Retinal pigment epithelial cell (primary cell): ENCODE results near the gene FAF1.
"Not testable (repeated sequence)": the region's sequence is repeated elsewhere in the genome, so short reads cannot be mapped to it uniquely, and the experiment has no call there.

Experiments used
- DNase-seq: peaks from one replicate; pipeline ENCODE4 v3.0.0-alpha.2; 2010; ENCODE audit warnings: low read depth
- H3K4me3 ChIP-seq: 2 replicates; pipeline ENCODE4 v1.5.1; 2011; ENCODE audit warnings: mild to moderate bottlenecking, low read length, control low read depth, moderate library complexity
- TF ChIP-seq, protein P1 (sequence below): conservative IDR thresholded peaks from 2 replicates; pipeline ENCODE4 v1.5.1; 2011; ENCODE audit warnings: low read depth, low read length, control low read depth, inconsistent platforms

FAF1 gene

GRCh38 chr1:50774759-50775351 is 185.2 kb downstream of the FAF1 start:
- peak; percentile 18 for DNase-seq
- TF ChIP-seq, protein P1, sequence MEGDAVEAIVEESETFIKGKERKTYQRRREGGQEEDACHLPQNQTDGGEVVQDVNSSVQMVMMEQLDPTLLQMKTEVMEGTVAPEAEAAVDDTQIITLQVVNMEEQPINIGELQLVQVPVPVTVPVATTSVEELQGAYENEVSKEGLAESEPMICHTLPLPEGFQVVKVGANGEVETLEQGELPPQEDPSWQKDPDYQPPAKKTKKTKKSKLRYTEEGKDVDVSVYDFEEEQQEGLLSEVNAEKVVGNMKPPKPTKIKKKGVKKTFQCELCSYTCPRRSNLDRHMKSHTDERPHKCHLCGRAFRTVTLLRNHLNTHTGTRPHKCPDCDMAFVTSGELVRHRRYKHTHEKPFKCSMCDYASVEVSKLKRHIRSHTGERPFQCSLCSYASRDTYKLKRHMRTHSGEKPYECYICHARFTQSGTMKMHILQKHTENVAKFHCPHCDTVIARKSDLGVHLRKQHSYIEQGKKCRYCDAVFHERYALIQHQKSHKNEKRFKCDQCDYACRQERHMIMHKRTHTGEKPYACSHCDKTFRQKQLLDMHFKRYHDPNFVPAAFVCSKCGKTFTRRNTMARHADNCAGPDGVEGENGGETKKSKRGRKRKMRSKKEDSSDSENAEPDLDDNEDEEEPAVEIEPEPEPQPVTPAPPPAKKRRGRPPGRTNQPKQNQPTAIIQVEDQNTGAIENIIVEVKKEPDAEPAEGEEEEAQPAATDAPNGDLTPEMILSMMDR = peak; percentile 67
- H3K4me3 ChIP-seq = no peak overlapping the region

- TF ChIP-seq, protein P1 = no peak
- H3K4me3 ChIP-seq = no peak overlapping the region
- DNase-seq = no peak
Measured at GRCh38 chr1:50766688-50767087, 193.4 kb downstream of the FAF1 start.

GRCh38 chr1:50756543-50756942 is 203.5 kb downstream of the FAF1 start:
- DNase-seq, H3K4me3 ChIP-seq: not testable (repeated sequence)

DNA sequence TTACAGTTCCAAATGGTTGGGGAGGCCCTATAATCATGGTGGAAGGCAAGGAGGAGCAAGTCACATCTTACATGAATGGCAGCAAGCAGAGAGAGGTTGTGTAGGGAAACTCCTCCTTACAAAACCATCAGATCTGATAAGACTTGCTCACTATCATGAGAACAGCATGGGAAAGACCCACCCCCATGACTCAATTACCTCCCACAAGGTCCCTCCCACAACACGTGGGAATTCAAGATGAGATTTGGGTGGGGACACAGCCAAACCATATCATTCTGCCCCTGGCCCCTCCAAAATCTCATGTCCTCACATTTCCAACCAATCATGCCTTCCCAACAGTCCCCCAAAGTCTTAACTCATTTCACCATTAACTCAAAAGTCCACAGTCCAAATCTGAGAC is 205.3 kb downstream of the FAF1 start:
- H3K4me3 ChIP-seq, DNase-seq: not testable (repeated sequence)

GRCh38 chr1:50750021-50750619 is 209.9 kb downstream of the FAF1 start:
- DNase-seq = no peak
- no peak overlapping the region for H3K4me3 ChIP-seq
- TF ChIP-seq, protein P1 = peak; percentile 67

- DNase-seq = no peak
- TF ChIP-seq, protein P1 = no peak
- H3K4me3 ChIP-seq = no peak overlapping the region
Measured at GRCh38 chr1:50747394-50747793, 212.7 kb downstream of the FAF1 start.

- DNase-seq = no peak
- TF ChIP-seq, protein P1 = no peak
- no peak overlapping the region for H3K4me3 ChIP-seq
Measured at GRCh38 chr1:50742523-50742922, 217.5 kb downstream of the FAF1 start.

DNA sequence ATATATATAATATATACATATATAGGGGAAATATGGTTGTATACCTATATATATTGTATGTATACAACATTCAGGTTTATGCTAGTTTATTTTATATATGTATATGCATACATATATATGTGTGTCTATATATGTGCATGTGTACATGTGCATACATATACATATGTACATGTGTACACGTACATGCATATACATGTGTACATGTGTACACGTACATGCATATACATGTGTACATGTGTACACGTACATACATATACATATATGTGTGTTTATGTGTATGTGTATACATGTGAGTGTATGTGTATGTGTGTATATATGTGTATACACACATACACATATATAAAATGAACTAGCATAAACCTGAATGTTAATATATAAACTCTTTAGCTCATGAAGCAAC is 220.9 kb downstream of the FAF1 start:
- no peak for DNase-seq
- TF ChIP-seq, protein P1 = no peak
- no peak overlapping the region for H3K4me3 ChIP-seq
